ENCODE measurements around the gene FAM221A.
A peak's percentile ranks its signal among the peaks of the same experiment; 100 is the strongest.

FAM221A gene

DNA sequence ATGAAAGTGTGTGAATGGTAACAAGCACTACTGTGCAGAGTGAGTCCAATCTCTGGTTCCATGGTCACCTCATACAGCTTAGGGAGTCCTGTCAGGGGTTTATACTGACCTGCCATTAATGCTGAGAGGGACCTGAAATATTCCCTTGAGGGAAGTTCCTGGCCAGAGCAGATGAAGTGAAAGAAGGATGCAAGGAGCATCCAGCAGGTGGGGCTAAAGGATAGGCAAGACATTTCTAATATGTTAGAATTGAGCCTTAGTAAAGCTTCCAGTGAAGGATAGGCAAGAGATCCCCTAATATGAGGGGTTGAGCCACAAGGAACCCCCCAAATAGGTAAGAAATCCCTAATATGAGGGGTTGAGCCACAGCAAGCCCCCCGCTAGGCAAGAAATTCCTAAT lies 25.5 kb upstream of the FAM221A start:
- Histone ChIP-seq H3K23ac (ENCODE audit: low read length) (no peak overlapping the region), H2AK5ac (ENCODE audit: low read length) (no peak overlapping the region), H2BK120ac (ENCODE audit: insufficient read depth, low read length, poor library complexity) (no peak overlapping the region), H3K79me1 (ENCODE audit: low read length) (no peaks in the 10 kb centered on the region), H3K79me2 (ENCODE audit: control insufficient read depth, insufficient read depth, low read length, poor library complexity) (no peaks in the 10 kb centered on the region), H3K27me3 (ENCODE audit: insufficient read depth, low read length) (no peaks in the 10 kb centered on the region), H3K9ac (ENCODE audit: low read length) (no peak overlapping the region), H3K14ac (ENCODE audit: low read length) (no peak overlapping the region), H3K36me3 (ENCODE audit: control insufficient read depth in 1 of 2, insufficient read depth in 2 of 2, low read length in 2 of 2) (peaks cover 0 to 2% of the 10 kb centered on the region in 2 experiments), H3K4me2 (ENCODE audit: low read length) (no peak overlapping the region), H3K9me3 (ENCODE audit: insufficient read depth, low read depth, low read length) (peaks cover 22% of the 10 kb centered on the region), H3K4me1 (ENCODE audit: control insufficient read depth in 1 of 2, insufficient read depth in 2 of 2, low read length in 2 of 2) (no peaks in the 10 kb centered on the region), H4K8ac (ENCODE audit: low read depth, low read length) (no peak overlapping the region), H2BK5ac (ENCODE audit: low read depth, low read length, poor library complexity) (no peak overlapping the region), H2BK12ac (ENCODE audit: low read length) (no peak overlapping the region), H4K12ac (ENCODE audit: low read depth, low read length) (no peak overlapping the region), H3K18ac (ENCODE audit: low read length) (no peak overlapping the region), H2AFZ (ENCODE audit: insufficient read depth, low read length, poor library complexity) (no peak overlapping the region), H3K4me3 (ENCODE audit: low read depth, low read length) (no peak overlapping the region), H3K27ac (ENCODE audit: low read depth, low read length) (no peak overlapping the region), H4K91ac (ENCODE audit: low read depth, low read length) (no peak overlapping the region), H3K4ac (ENCODE audit: low read depth, low read length) (no peak overlapping the region)
- peak; percentile 32 to 74 for DNase-seq
- no CpG with 5 or more reads among the region's 1 CpG for WGBS (ENCODE audit: extremely low coverage, insufficient coverage, insufficient read length)

DNA sequence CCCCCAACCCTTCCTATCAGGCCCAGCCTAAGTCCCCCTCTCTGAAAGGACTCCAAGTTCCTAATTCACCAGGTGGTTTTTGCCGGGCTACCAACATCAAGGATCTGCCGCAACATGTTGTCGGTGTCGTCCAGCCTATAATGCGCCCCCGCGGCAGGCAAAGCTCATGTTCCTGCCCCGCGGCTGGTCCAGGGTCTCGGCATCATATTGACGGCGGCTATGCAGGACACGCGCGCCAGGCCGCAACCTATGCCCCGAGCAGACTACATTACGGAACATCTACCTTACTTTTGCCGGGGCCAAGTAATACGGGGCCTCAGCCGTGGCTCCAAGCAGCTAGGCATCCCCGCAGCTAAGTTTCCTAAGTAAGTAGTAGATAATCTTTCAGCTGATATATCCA lies 24.6 kb upstream of the FAM221A start:
- Histone ChIP-seq H2BK12ac (ENCODE audit: low read length) (no peak overlapping the region), H3K79me2 (ENCODE audit: control insufficient read depth, insufficient read depth, low read length, poor library complexity) (no peaks in the 10 kb centered on the region), H4K12ac (ENCODE audit: low read depth, low read length) (no peak overlapping the region), H3K14ac (ENCODE audit: low read length) (no peak overlapping the region), H3K4ac (ENCODE audit: low read depth, low read length) (no peak overlapping the region), H3K9ac (ENCODE audit: low read length) (no peak overlapping the region), H2AK5ac (ENCODE audit: low read length) (no peak overlapping the region), H2BK5ac (ENCODE audit: low read depth, low read length, poor library complexity) (no peak overlapping the region), H3K27ac (ENCODE audit: low read depth, low read length) (no peak overlapping the region), H2BK120ac (ENCODE audit: insufficient read depth, low read length, poor library complexity) (no peak overlapping the region), H3K4me1 (ENCODE audit: control insufficient read depth in 1 of 2, insufficient read depth in 2 of 2, low read length in 2 of 2) (no peaks in the 10 kb centered on the region), H4K91ac (ENCODE audit: low read depth, low read length) (no peak overlapping the region), H2AFZ (ENCODE audit: insufficient read depth, low read length, poor library complexity) (no peak overlapping the region), H3K79me1 (ENCODE audit: low read length) (no peaks in the 10 kb centered on the region), H3K36me3 (ENCODE audit: control insufficient read depth in 1 of 2, insufficient read depth in 2 of 2, low read length in 2 of 2) (peaks cover 0 to 2% of the 10 kb centered on the region in 2 experiments), H3K9me3 (ENCODE audit: insufficient read depth, low read depth, low read length) (peaks cover 22% of the 10 kb centered on the region), H3K4me3 (ENCODE audit: low read depth, low read length) (no peak overlapping the region), H3K4me2 (ENCODE audit: low read length) (no peak overlapping the region), H4K8ac (ENCODE audit: low read depth, low read length) (no peak overlapping the region), H3K27me3 (ENCODE audit: insufficient read depth, low read length) (no peaks in the 10 kb centered on the region), H3K18ac (ENCODE audit: low read length) (no peak overlapping the region), H3K23ac (ENCODE audit: low read length) (no peak overlapping the region)
- DNase-seq, result no peak
- no CpG with 5 or more reads among the region's 22 CpGs for WGBS (ENCODE audit: extremely low coverage, insufficient coverage, insufficient read length)

- no peak overlapping the region for H2AFZ ChIP-seq (ENCODE audit: insufficient read depth, low read length, poor library complexity)
- H4K8ac ChIP-seq (ENCODE audit: low read depth, low read length), result no peak overlapping the region
- H2AK5ac ChIP-seq (ENCODE audit: low read length), result no peak overlapping the region
- no peak overlapping the region for H2BK5ac ChIP-seq (ENCODE audit: low read depth, low read length, poor library complexity)
- H3K27ac ChIP-seq (ENCODE audit: low read depth, low read length), result no peak overlapping the region
- H3K4ac ChIP-seq (ENCODE audit: low read depth, low read length), result no peak overlapping the region
- no peak overlapping the region for H3K23ac ChIP-seq (ENCODE audit: low read length)
- H3K79me1 ChIP-seq (ENCODE audit: low read length), result no peaks in the 10 kb centered on the region
- no peaks in the 10 kb centered on the region for H3K79me2 ChIP-seq (ENCODE audit: control insufficient read depth, insufficient read depth, low read length, poor library complexity)
- H2BK120ac ChIP-seq (ENCODE audit: insufficient read depth, low read length, poor library complexity), result no peak overlapping the region
- H3K27me3 ChIP-seq (ENCODE audit: insufficient read depth, low read length), result no peaks in the 10 kb centered on the region
- H2BK12ac ChIP-seq (ENCODE audit: low read length), result no peak overlapping the region
- WGBS (ENCODE audit: extremely low coverage, insufficient coverage, insufficient read length), result no CpG with 5 or more reads among the region's 7 CpGs
- peaks cover 16% of the 10 kb centered on the region for H3K9me3 ChIP-seq (ENCODE audit: insufficient read depth, low read depth, low read length)
- no peak for DNase-seq
- H4K91ac ChIP-seq (ENCODE audit: low read depth, low read length), result no peak overlapping the region
- H3K36me3 ChIP-seq (ENCODE audit: control insufficient read depth in 1 of 2, insufficient read depth in 2 of 2, low read length in 2 of 2), result peaks cover 0 to 1% of the 10 kb centered on the region in 2 experiments
- H3K9ac ChIP-seq (ENCODE audit: low read length), result no peak overlapping the region
- H4K12ac ChIP-seq (ENCODE audit: low read depth, low read length), result no peak overlapping the region
- no peak overlapping the region for H3K18ac ChIP-seq (ENCODE audit: low read length)
- no peak overlapping the region for H3K4me2 ChIP-seq (ENCODE audit: low read length)
- peaks cover 0 to 4% of the 10 kb centered on the region in 2 experiments for H3K4me1 ChIP-seq (ENCODE audit: control insufficient read depth in 1 of 2, insufficient read depth in 2 of 2, low read length in 2 of 2)
- no peak overlapping the region for H3K4me3 ChIP-seq (ENCODE audit: low read depth, low read length)
- no peak overlapping the region for H3K14ac ChIP-seq (ENCODE audit: low read length)
These were observed 21.1 kb upstream of the FAM221A start for GRCh38 chr7:23658831-23659427.

- H2BK120ac ChIP-seq (ENCODE audit: insufficient read depth, low read length, poor library complexity), result no peak overlapping the region
- H3K4me1 ChIP-seq (ENCODE audit: control insufficient read depth in 1 of 2, insufficient read depth in 2 of 2, low read length in 2 of 2), result peaks cover 0 to 4% of the 10 kb centered on the region in 2 experiments
- H2BK12ac ChIP-seq (ENCODE audit: low read length), result no peak overlapping the region
- H3K4me2 ChIP-seq (ENCODE audit: low read length), result no peak overlapping the region
- H3K36me3 ChIP-seq (ENCODE audit: control insufficient read depth in 1 of 2, insufficient read depth in 2 of 2, low read length in 2 of 2), result peaks cover 0 to 1% of the 10 kb centered on the region in 2 experiments
- no peak overlapping the region for H2BK5ac ChIP-seq (ENCODE audit: low read depth, low read length, poor library complexity)
- H3K4ac ChIP-seq (ENCODE audit: low read depth, low read length), result no peak overlapping the region
- no peaks in the 10 kb centered on the region for H3K79me1 ChIP-seq (ENCODE audit: low read length)
- H3K23ac ChIP-seq (ENCODE audit: low read length), result peak overlapping the region; percentile 52
- H2AK5ac ChIP-seq (ENCODE audit: low read length), result no peak overlapping the region
- H2AFZ ChIP-seq (ENCODE audit: insufficient read depth, low read length, poor library complexity), result no peak overlapping the region
- peaks cover 6% of the 10 kb centered on the region for H3K9me3 ChIP-seq (ENCODE audit: insufficient read depth, low read depth, low read length)
- no peak overlapping the region for H3K4me3 ChIP-seq (ENCODE audit: low read depth, low read length)
- H3K9ac ChIP-seq (ENCODE audit: low read length), result no peak overlapping the region
- H3K14ac ChIP-seq (ENCODE audit: low read length), result no peak overlapping the region
- no peak overlapping the region for H3K27ac ChIP-seq (ENCODE audit: low read depth, low read length)
- H3K27me3 ChIP-seq (ENCODE audit: insufficient read depth, low read length), result no peaks in the 10 kb centered on the region
- no peak overlapping the region for H4K91ac ChIP-seq (ENCODE audit: low read depth, low read length)
- no peak for DNase-seq
- no peak overlapping the region for H4K8ac ChIP-seq (ENCODE audit: low read depth, low read length)
- no peak overlapping the region for H4K12ac ChIP-seq (ENCODE audit: low read depth, low read length)
- H3K18ac ChIP-seq (ENCODE audit: low read length), result no peak overlapping the region
- WGBS (ENCODE audit: extremely low coverage, insufficient coverage, insufficient read length), result no CpG with 5 or more reads among the region's 3 CpGs
- no peaks in the 10 kb centered on the region for H3K79me2 ChIP-seq (ENCODE audit: control insufficient read depth, insufficient read depth, low read length, poor library complexity)
These were observed 18.6 kb upstream of the FAM221A start for GRCh38 chr7:23661385-23661784.

Data from trophoblast cell (in vitro differentiated cells and primary cell).